ENCODE data around the gene SESN3.
"Not testable (repeated sequence)": the region's sequence is repeated elsewhere in the genome, so short reads cannot be mapped to it uniquely, and the experiment has no call there.

Gene SESN3

GRCh38 chr11:95145430-95146060 lies 85.5 kb downstream of the SESN3 start:
- no peaks in the 10 kb centered on the region for H3K9me3 Mint-ChIP-seq
- H3K36me3 Mint-ChIP-seq (ENCODE audit: low read depth): no peaks in the 10 kb centered on the region
- H3K4me1 Mint-ChIP-seq (ENCODE audit: low read depth): peaks cover 13% of the 10 kb centered on the region
- no peak for DNase-seq (ENCODE audit: low spot score)
- H3K27ac Mint-ChIP-seq: no peak overlapping the region
- H3K4me3 Mint-ChIP-seq: no peak overlapping the region
- peaks cover 10% of the 10 kb centered on the region for H3K27me3 Mint-ChIP-seq (ENCODE audit: low read depth)

- H3K9me3 Mint-ChIP-seq: no peaks in the 10 kb centered on the region
- H3K27me3 Mint-ChIP-seq (ENCODE audit: low read depth): peaks cover 13% of the 10 kb centered on the region
- H3K36me3 Mint-ChIP-seq (ENCODE audit: low read depth): no peaks in the 10 kb centered on the region
- H3K4me1 Mint-ChIP-seq (ENCODE audit: low read depth): peaks cover 12% of the 10 kb centered on the region
- no peak overlapping the region for H3K27ac Mint-ChIP-seq
- no peak overlapping the region for H3K4me3 Mint-ChIP-seq
- no peak for DNase-seq (ENCODE audit: low spot score)
These were observed 86.4 kb downstream of the SESN3 start for GRCh38 chr11:95144313-95145235.

GRCh38 chr11:95143106-95143681 lies 87.8 kb downstream of the SESN3 start:
- Mint-ChIP-seq H3K36me3 (ENCODE audit: low read depth) (no peaks in the 10 kb centered on the region), H3K4me3 (no peak overlapping the region), H3K4me1 (ENCODE audit: low read depth) (peaks cover 12% of the 10 kb centered on the region), H3K27ac (no peak overlapping the region), H3K9me3 (no peaks in the 10 kb centered on the region), H3K27me3 (ENCODE audit: low read depth) (peaks cover 13% of the 10 kb centered on the region)
- DNase-seq (ENCODE audit: low spot score): no peak

DNA sequence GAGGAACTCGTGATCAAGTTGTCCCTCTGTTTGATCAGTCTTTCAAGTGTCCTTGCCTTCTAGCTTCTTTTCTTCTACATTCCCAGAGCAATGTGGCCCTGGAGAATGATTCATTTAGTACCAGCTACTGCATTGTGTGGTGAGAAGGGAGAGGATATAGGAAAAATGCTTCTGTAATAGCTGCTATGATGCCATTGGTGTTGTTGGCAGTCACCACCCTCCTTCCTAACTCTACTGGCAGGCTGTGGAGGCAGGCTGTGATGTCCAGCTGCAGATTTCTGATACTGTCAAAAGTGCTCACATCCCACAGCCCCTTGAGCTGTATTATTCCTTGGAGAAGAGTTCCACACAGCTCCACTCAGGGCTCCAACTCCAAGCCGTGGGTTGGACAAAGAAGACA lies 88.6 kb downstream of the SESN3 start:
- no peaks in the 10 kb centered on the region for H3K36me3 Mint-ChIP-seq (ENCODE audit: low read depth)
- H3K4me1 Mint-ChIP-seq (ENCODE audit: low read depth): peaks cover 7% of the 10 kb centered on the region
- no peak overlapping the region for H3K27ac Mint-ChIP-seq
- DNase-seq (ENCODE audit: low spot score): no peak
- no peak overlapping the region for H3K4me3 Mint-ChIP-seq
- no peaks in the 10 kb centered on the region for H3K9me3 Mint-ChIP-seq
- H3K27me3 Mint-ChIP-seq (ENCODE audit: low read depth): peaks cover 13% of the 10 kb centered on the region

DNA sequence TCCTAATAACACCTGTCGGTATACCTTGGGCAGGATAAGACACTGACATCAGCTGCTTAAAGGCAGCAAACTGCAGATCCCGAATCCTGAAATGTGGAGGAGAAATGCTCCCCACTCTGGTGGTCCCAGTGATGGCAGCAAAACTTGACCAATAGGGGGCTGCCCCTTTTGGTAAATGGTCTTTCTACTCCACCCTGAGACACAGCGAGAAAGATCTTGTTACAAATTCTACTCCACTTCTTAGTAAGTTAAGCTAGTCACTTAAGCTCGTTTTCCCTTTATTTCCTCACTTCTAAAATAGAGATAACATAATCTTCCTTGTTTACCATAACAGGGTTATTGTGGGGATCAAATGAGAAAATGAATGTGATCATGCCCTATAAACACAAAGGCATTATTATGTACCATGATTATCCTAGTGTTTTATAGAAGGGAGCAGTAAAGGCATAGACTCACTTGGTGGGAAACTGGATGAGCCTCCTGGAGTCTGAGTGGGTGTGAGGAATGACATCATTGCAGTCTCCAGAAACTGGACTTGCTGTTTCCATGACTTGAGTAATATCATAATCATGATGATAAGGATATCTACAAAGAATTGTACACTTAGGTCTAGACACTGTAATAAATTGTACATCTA lies 90.5 kb downstream of the SESN3 start:
- H3K4me3 Mint-ChIP-seq: no peak overlapping the region
- H3K27me3 Mint-ChIP-seq (ENCODE audit: low read depth): peaks cover 13% of the 10 kb centered on the region
- H3K9me3 Mint-ChIP-seq: no peaks in the 10 kb centered on the region
- H3K36me3 Mint-ChIP-seq (ENCODE audit: low read depth): peaks cover 2% of the 10 kb centered on the region
- no peak overlapping the region for H3K27ac Mint-ChIP-seq
- H3K4me1 Mint-ChIP-seq (ENCODE audit: low read depth): peaks cover 3% of the 10 kb centered on the region
- no peak for DNase-seq (ENCODE audit: low spot score)

- no peak overlapping the region for H3K27ac Mint-ChIP-seq
- H3K4me3 Mint-ChIP-seq: no peak overlapping the region
- H3K9me3 Mint-ChIP-seq: no peaks in the 10 kb centered on the region
- peaks cover 2% of the 10 kb centered on the region for H3K36me3 Mint-ChIP-seq (ENCODE audit: low read depth)
- peaks cover 3% of the 10 kb centered on the region for H3K4me1 Mint-ChIP-seq (ENCODE audit: low read depth)
- no peak for DNase-seq (ENCODE audit: low spot score)
- peaks cover 7% of the 10 kb centered on the region for H3K27me3 Mint-ChIP-seq (ENCODE audit: low read depth)
These were observed 92.6 kb downstream of the SESN3 start for GRCh38 chr11:95138448-95138847.

DNA sequence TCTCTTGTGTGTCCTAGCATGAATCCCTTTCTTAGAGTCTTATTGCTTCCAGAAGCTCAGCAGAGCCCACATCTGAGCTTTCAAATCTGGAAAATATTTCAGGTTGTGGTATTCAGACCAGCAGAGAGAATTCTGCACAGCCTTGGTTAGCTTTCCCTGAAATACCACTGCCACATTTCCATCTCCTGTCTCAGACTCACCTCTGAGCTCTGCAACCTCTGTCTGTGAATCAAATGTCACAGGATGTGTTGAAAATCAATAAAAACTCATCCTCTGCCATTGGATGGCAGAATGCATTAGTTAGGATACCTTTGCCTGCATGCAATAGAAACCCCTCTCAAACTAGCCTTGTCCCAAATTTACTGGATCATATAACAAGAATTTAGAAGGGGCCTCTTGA lies 93.7 kb downstream of the SESN3 start:
- Mint-ChIP-seq H3K27me3 (ENCODE audit: low read depth) (peaks cover 7% of the 10 kb centered on the region), H3K36me3 (ENCODE audit: low read depth) (peaks cover 4% of the 10 kb centered on the region), H3K4me1 (ENCODE audit: low read depth) (peaks cover 3% of the 10 kb centered on the region), H3K27ac (no peak overlapping the region), H3K9me3 (no peaks in the 10 kb centered on the region), H3K4me3 (no peak overlapping the region)
- no peak for DNase-seq (ENCODE audit: low spot score)

- not testable (repeated sequence) for H3K36me3 Mint-ChIP-seq (ENCODE audit: low read depth); H3K27ac Mint-ChIP-seq; H3K9me3 Mint-ChIP-seq; H3K4me3 Mint-ChIP-seq; H3K4me1 Mint-ChIP-seq (ENCODE audit: low read depth); DNase-seq (ENCODE audit: low spot score); H3K27me3 Mint-ChIP-seq (ENCODE audit: low read depth)
These were observed 94.3 kb downstream of the SESN3 start for GRCh38 chr11:95136747-95137146.

- H3K4me1 Mint-ChIP-seq (ENCODE audit: low read depth): peaks cover 3% of the 10 kb centered on the region
- no peak for DNase-seq (ENCODE audit: low spot score)
- no peak overlapping the region for H3K27ac Mint-ChIP-seq
- H3K4me3 Mint-ChIP-seq: no peak overlapping the region
- H3K9me3 Mint-ChIP-seq: no peaks in the 10 kb centered on the region
- peaks cover 4% of the 10 kb centered on the region for H3K36me3 Mint-ChIP-seq (ENCODE audit: low read depth)
- peaks cover 7% of the 10 kb centered on the region for H3K27me3 Mint-ChIP-seq (ENCODE audit: low read depth)
These were observed 95.1 kb downstream of the SESN3 start for GRCh38 chr11:95135880-95136279.

DNA sequence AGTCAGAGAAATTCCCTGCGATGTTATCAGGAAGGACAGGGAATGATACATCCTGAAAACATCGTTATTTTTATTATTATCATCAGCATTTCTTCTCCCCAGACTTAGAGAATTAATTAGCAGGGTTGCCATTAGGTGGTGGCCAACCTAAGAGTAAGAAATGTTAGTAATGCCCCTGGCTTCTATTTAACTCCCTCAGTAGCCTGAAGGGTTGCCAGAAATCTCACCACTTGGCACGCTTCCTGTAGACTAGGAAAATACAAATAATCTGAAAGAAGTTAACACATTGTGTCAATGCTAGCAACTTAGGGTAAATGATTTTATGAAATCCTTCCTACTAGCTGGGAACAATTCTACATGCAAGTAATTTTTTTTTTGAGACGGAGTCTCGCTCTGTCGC lies 95.8 kb downstream of the SESN3 start:
- Mint-ChIP-seq H3K36me3 (ENCODE audit: low read depth) (peaks cover 4% of the 10 kb centered on the region), H3K9me3 (no peaks in the 10 kb centered on the region)
- DNase-seq (ENCODE audit: low spot score): no peak

GRCh38 chr11:95134491-95134890 lies 96.5 kb downstream of the SESN3 start:
- Mint-ChIP-seq H3K4me3 (no peak overlapping the region), H3K9me3 (no peaks in the 10 kb centered on the region), H3K27ac (no peak overlapping the region), H3K27me3 (ENCODE audit: low read depth) (no peaks in the 10 kb centered on the region), H3K4me1 (ENCODE audit: low read depth) (peaks cover 3% of the 10 kb centered on the region), H3K36me3 (ENCODE audit: low read depth) (peaks cover 9% of the 10 kb centered on the region)
- no peak for DNase-seq (ENCODE audit: low spot score)

More for the DNA sequence above, 95.8 kb downstream of the SESN3 start:
- Mint-ChIP-seq H3K4me1 (ENCODE audit: low read depth) (peaks cover 3% of the 10 kb centered on the region), H3K27ac (no peak overlapping the region), H3K4me3 (no peak overlapping the region), H3K27me3 (ENCODE audit: low read depth) (peaks cover under 1% of the 10 kb centered on the region)

DNA sequence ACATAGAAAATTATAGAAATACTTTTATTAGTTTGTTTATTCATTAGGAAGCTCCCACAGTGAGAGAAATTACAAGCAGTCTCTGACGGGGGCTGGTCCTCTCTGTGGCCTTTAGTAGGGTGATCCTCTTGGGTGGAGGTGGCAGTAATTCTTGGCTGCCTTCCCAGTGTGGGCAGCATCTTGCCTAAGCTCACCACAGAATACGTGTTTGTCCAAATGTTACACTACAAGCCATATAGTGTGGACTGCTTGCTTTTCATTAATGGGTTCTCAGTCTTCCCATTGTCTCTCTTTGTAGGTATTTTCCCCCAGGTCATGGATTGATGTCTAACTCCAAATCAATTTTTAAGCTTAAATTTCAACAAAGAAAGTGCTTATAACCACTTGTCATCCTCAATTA lies 98.0 kb downstream of the SESN3 start:
- H3K4me1 Mint-ChIP-seq (ENCODE audit: low read depth): peaks cover 3% of the 10 kb centered on the region
- no peaks in the 10 kb centered on the region for H3K9me3 Mint-ChIP-seq
- no peak for DNase-seq (ENCODE audit: low spot score)
- H3K4me3 Mint-ChIP-seq: no peak overlapping the region
- no peak overlapping the region for H3K27ac Mint-ChIP-seq
- peaks cover 20% of the 10 kb centered on the region for H3K36me3 Mint-ChIP-seq (ENCODE audit: low read depth)
- H3K27me3 Mint-ChIP-seq (ENCODE audit: low read depth): no peaks in the 10 kb centered on the region

- Mint-ChIP-seq H3K4me3 (no peak overlapping the region), H3K27ac (peak overlapping the region; percentile 17), H3K4me1 (ENCODE audit: low read depth) (peaks cover 3% of the 10 kb centered on the region), H3K9me3 (no peaks in the 10 kb centered on the region), H3K36me3 (ENCODE audit: low read depth) (peaks cover 20% of the 10 kb centered on the region), H3K27me3 (ENCODE audit: low read depth) (no peaks in the 10 kb centered on the region)
- DNase-seq (ENCODE audit: low spot score): no peak
These were observed 102.4 kb downstream of the SESN3 start for GRCh38 chr11:95128602-95129001.

- no peak overlapping the region for H3K27ac Mint-ChIP-seq
- peaks cover 7% of the 10 kb centered on the region for H3K36me3 Mint-ChIP-seq (ENCODE audit: low read depth)
- H3K27me3 Mint-ChIP-seq (ENCODE audit: low read depth): no peaks in the 10 kb centered on the region
- no peak for DNase-seq (ENCODE audit: low spot score)
- H3K4me1 Mint-ChIP-seq (ENCODE audit: low read depth): peaks cover 5% of the 10 kb centered on the region
- no peaks in the 10 kb centered on the region for H3K9me3 Mint-ChIP-seq
- no peak overlapping the region for H3K4me3 Mint-ChIP-seq
These were observed 107.4 kb downstream of the SESN3 start for GRCh38 chr11:95123556-95123955.

Data from T-helper 2 cell treated with Interferon-gamma antibody and Interleukin-4, amounts not matched to agents 5 μg/mL and 100 μg/mL, for 36 hours (primary cell).